H9 (cell line): Measurements from ENCODE around the gene ITGA4. TPM values are rescaled to one million over a fixed set of nuclear protein-coding genes. Genes with fewer than 3 reads are reported as not detected.

Experiments
- DNase-seq: peaks from one replicate; pipeline ENCODE4 v3.0.0-alpha.2; 2017
- H2AFZ ChIP-seq: one replicate; pipeline ENCODE4 v1.6.1; 2013; ENCODE audit warnings: mild to moderate bottlenecking, low read length, control low read depth, moderate library complexity
- H2AK5ac ChIP-seq: 2 replicates; pipeline ENCODE4 v1.6.1; 2013; ENCODE audit warnings: low read length, control low read depth, mixed read lengths; ENCODE audit not compliant: insufficient read length
- H2BK120ac ChIP-seq: one replicate; pipeline ENCODE4 v1.6.1; 2013; ENCODE audit warnings: low read depth, mild to moderate bottlenecking, low read length, control low read depth, inconsistent platforms; ENCODE audit not compliant: poor library complexity, severe bottlenecking
- H2BK12ac ChIP-seq: 2 replicates; pipeline ENCODE4 v1.6.1; 2013; ENCODE audit warnings: low read length, control low read depth, mixed read lengths, low read depth; ENCODE audit not compliant: insufficient read length
- H2BK15ac ChIP-seq: 2 replicates; pipeline ENCODE4 v1.6.1; 2013; ENCODE audit warnings: low read depth, low read length, control low read depth
- H2BK20ac ChIP-seq: one replicate; pipeline ENCODE4 v1.6.1; 2013; ENCODE audit warnings: low read depth, mild to moderate bottlenecking, low read length, control low read depth, inconsistent platforms; ENCODE audit not compliant: poor library complexity, severe bottlenecking
- H2BK5ac ChIP-seq: 2 replicates; pipeline ENCODE4 v1.6.1; 2013; ENCODE audit warnings: low read length, control low read depth, mixed read lengths; ENCODE audit not compliant: insufficient read length
- H3K14ac ChIP-seq: 2 replicates; pipeline ENCODE4 v1.6.1; 2013; ENCODE audit warnings: low read length, control low read depth; ENCODE audit not compliant: insufficient read depth
- H3K18ac ChIP-seq: 2 replicates; pipeline ENCODE4 v1.6.1; 2013; ENCODE audit warnings: low read depth, mild to moderate bottlenecking, mixed read lengths, low read length, control low read depth; ENCODE audit not compliant: insufficient read length
- H3K23ac ChIP-seq: 2 replicates; pipeline ENCODE4 v1.6.1; 2013; ENCODE audit warnings: low read length, control low read depth, mixed read lengths, low read depth; ENCODE audit not compliant: insufficient read length
- H3K23me2 ChIP-seq: 2 replicates; pipeline ENCODE4 v1.6.1; 2013; ENCODE audit warnings: low read depth, mild to moderate bottlenecking, mixed read lengths, low read length, control low read depth; ENCODE audit not compliant: insufficient read length, poor library complexity, severe bottlenecking
- H3K27ac ChIP-seq: 2 replicates; pipeline ENCODE4 v1.5.1; 2013; ENCODE audit warnings: low read length, control low read depth, mixed read lengths, low read depth; ENCODE audit not compliant: insufficient read length
- H3K27me3 ChIP-seq: 2 replicates; pipeline ENCODE4 v1.6.1; 2013; ENCODE audit warnings: low read length, control low read depth, inconsistent platforms; ENCODE audit not compliant: insufficient read depth
- H3K4ac ChIP-seq: 2 replicates; pipeline ENCODE4 v1.6.1; 2013; ENCODE audit warnings: low read depth, mild to moderate bottlenecking, control low read depth, inconsistent platforms, low read length, moderate library complexity
- H3K4me1 ChIP-seq: 2 replicates; pipeline ENCODE4 v1.6.1; 2013; ENCODE audit warnings: low read length, control low read depth, inconsistent platforms; ENCODE audit not compliant: insufficient read depth
- H3K4me2 ChIP-seq: 2 replicates; pipeline ENCODE4 v1.6.1; 2013; ENCODE audit warnings: low read length, control low read depth, mixed read lengths; ENCODE audit not compliant: insufficient read length, insufficient read depth
- H3K56ac ChIP-seq: 2 replicates; pipeline ENCODE4 v1.6.1; 2013; ENCODE audit warnings: low read depth, mild to moderate bottlenecking, mixed read lengths, low read length, control low read depth; ENCODE audit not compliant: insufficient read length
- H3K79me1 ChIP-seq: 2 replicates; pipeline ENCODE4 v1.6.1; 2013; ENCODE audit warnings: low read depth, mild to moderate bottlenecking, moderate library complexity, low read length, control low read depth, inconsistent platforms; ENCODE audit not compliant: insufficient read depth, poor library complexity, severe bottlenecking
- H3K79me2 ChIP-seq: 2 replicates; pipeline ENCODE4 v1.6.1; 2013; ENCODE audit warnings: low read length, control low read depth, inconsistent platforms; ENCODE audit not compliant: insufficient read depth
- H3K9ac ChIP-seq: 2 replicates; pipeline ENCODE4 v1.6.1; 2013; ENCODE audit warnings: low read length, control low read depth, mixed read lengths; ENCODE audit not compliant: insufficient read length; ENCODE audit errors: extremely low read depth
- H3K9me3 ChIP-seq: one replicate; pipeline ENCODE4 v1.6.1; 2013; ENCODE audit warnings: low read depth, low read length, inconsistent platforms; ENCODE audit not compliant: control insufficient read depth
- H3T11ph ChIP-seq: one replicate; pipeline ENCODE4 v1.6.1; 2013; ENCODE audit warnings: mild to moderate bottlenecking, low read length, control low read depth, inconsistent platforms
- H4K20me1 ChIP-seq: one replicate; pipeline ENCODE4 v1.6.1; 2013; ENCODE audit not compliant: control insufficient read depth, insufficient read length, insufficient read depth
- H4K5ac ChIP-seq: 2 replicates; pipeline ENCODE4 v1.6.1; 2013; ENCODE audit warnings: low read depth, mild to moderate bottlenecking, mixed read lengths, low read length, control low read depth; ENCODE audit not compliant: insufficient read length
- H4K8ac ChIP-seq: replicated peaks from 2 replicates; pipeline ENCODE4 v1.6.1; 2013; ENCODE audit warnings: low read length, control low read depth, mixed read lengths, low read depth; ENCODE audit not compliant: insufficient read length
- H4K91ac ChIP-seq: 2 replicates; pipeline ENCODE4 v1.6.1; 2013; ENCODE audit warnings: low read depth, mild to moderate bottlenecking, moderate library complexity, mixed read lengths, low read length, control low read depth; ENCODE audit not compliant: insufficient read length
- H3K27ac Mint-ChIP-seq, 3 experiments: 2 replicates in 2 of 3; 3 replicates in 1 of 3; pipeline ENCODE4 v1.8.0; 2020 to 2021; ENCODE audit warnings: mixed read lengths in 3 of 3, mild to moderate bottlenecking in 1 of 3, moderate library complexity in 1 of 3
- H3K27me3 Mint-ChIP-seq: 2 replicates; pipeline ENCODE4 v1.8.0; 2021; ENCODE audit warnings: low read depth, mild to moderate bottlenecking, moderate library complexity, mixed read lengths
- H3K36me3 Mint-ChIP-seq, 3 experiments: 2 replicates in 2 of 3; 3 replicates in 1 of 3; pipeline ENCODE4 v1.8.0; 2020 to 2021; ENCODE audit warnings: low read depth in 3 of 3, mixed read lengths in 3 of 3; ENCODE audit not compliant: insufficient read depth in 1 of 3
- H3K4me1 Mint-ChIP-seq, 2 experiments: 2 replicates each; pipeline ENCODE4 v1.8.0; 2020; ENCODE audit warnings: mixed read lengths in 2 of 2
- H3K4me3 Mint-ChIP-seq, 2 experiments: 2 replicates in 1 of 2; 3 replicates in 1 of 2; pipeline ENCODE4 v1.8.0; 2020 to 2021; ENCODE audit warnings: mild to moderate bottlenecking in 2 of 2, mixed read lengths in 2 of 2, moderate library complexity in 1 of 2
- H3K9me3 Mint-ChIP-seq, 2 experiments: 2 replicates in 1 of 2; 3 replicates in 1 of 2; pipeline ENCODE4 v1.8.0; 2020; ENCODE audit warnings: mild to moderate bottlenecking in 2 of 2, mixed read lengths in 2 of 2, moderate library complexity in 1 of 2
- WGBS: extraction: QIAGEN DNeasy Blood & Tissue Kit; methylation state at CpG from one replicate; pipeline ENCODE4 v1.1.7; 2013; ENCODE audit warnings: missing lambda C conversion rate, low lambda C conversion rate, mixed read lengths; ENCODE audit not compliant: insufficient read length; ENCODE audit errors: extremely low coverage; 5-methylcytosine and 5-hydroxymethylcytosine counted together
- total RNA-seq: library from RNA; stranded (reverse); gene quantifications from 2 replicates; pipeline ENCODE4 v1.2.1, GENCODE V29; 2021
- TF ChIP-seq, protein P1 (sequence below): fragments of 200-600 bp; sonication (generic); conservative IDR thresholded peaks from 3 replicates; pipeline ENCODE4 v1.8.0; 2021; ENCODE audit warnings: antibody characterized with exemption, mild to moderate bottlenecking

Gene ITGA4
- total RNA-seq, 1 experiment from 2014 or later, result 1.3 TPM

DNA sequence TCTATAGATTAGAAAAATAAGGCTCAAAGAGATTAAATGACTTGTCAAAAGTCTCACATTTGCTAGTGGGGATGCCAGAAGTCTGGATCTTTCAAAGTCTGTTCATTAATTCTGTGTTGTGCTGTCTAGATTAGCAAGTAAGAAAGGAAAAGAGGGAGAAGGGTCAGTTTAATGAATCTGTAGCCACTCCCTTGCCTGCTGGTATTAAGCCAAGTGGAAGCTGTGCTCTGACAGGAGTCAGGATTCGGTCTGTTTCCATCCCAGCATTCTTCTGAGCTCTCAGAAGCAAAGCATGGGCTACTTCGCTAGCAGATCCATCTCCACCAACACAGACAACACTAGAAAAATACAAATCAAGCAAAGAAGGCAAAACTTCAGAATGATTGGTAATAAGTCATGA is 101.2 kb downstream of the ITGA4 start:
- H4K91ac ChIP-seq, result no peak overlapping the region
- H2BK20ac ChIP-seq, result no peak overlapping the region
- no peak overlapping the region for H3K14ac ChIP-seq
- H3K27ac Mint-ChIP-seq, result no peak overlapping the region
- H3K9me3 Mint-ChIP-seq, result peaks cover 0 to 4% of the 10 kb centered on the region in 2 experiments; a peak in 2 of 5 replicates
- peaks cover 2% of the 10 kb centered on the region; the same call in 1 of the 2 replicates for H3K4me1 ChIP-seq
- H3K4me3 Mint-ChIP-seq, result no peak overlapping the region
- no peak overlapping the region for H3K9ac ChIP-seq
- no peak for DNase-seq
- H4K5ac ChIP-seq, result no peak overlapping the region
- H3K4ac ChIP-seq, result no peak overlapping the region
- no peak overlapping the region for H2AFZ ChIP-seq
- H3K4me1 Mint-ChIP-seq, result peaks cover 4 to 7% of the 10 kb centered on the region in 2 experiments
- no peak overlapping the region for H3K23ac ChIP-seq
- H2BK5ac ChIP-seq, result no peak overlapping the region
- no peak overlapping the region for H3K56ac ChIP-seq
- H4K8ac ChIP-seq, result no peak overlapping the region
- H3K27me3 Mint-ChIP-seq, result no peaks in the 10 kb centered on the region
- no peaks in the 10 kb centered on the region for H3K9me3 ChIP-seq
- H3K79me2 ChIP-seq, result no peaks in the 10 kb centered on the region
- no CpG with 5 or more reads among the region's 2 CpGs for WGBS
- no peak overlapping the region for H3K18ac ChIP-seq
- H4K20me1 ChIP-seq, result no peaks in the 10 kb centered on the region
- H2BK15ac ChIP-seq, result no peak overlapping the region
- no peak overlapping the region for H3K27ac ChIP-seq
- H3K36me3 Mint-ChIP-seq, result no peaks in the 10 kb centered on the region
- H3T11ph ChIP-seq, result no peak overlapping the region
- H3K27me3 ChIP-seq, result no peaks in the 10 kb centered on the region
- H3K4me2 ChIP-seq, result no peak overlapping the region
- no peak overlapping the region for H2BK120ac ChIP-seq
- no peaks in the 10 kb centered on the region for H3K23me2 ChIP-seq
- TF ChIP-seq, protein P1, sequence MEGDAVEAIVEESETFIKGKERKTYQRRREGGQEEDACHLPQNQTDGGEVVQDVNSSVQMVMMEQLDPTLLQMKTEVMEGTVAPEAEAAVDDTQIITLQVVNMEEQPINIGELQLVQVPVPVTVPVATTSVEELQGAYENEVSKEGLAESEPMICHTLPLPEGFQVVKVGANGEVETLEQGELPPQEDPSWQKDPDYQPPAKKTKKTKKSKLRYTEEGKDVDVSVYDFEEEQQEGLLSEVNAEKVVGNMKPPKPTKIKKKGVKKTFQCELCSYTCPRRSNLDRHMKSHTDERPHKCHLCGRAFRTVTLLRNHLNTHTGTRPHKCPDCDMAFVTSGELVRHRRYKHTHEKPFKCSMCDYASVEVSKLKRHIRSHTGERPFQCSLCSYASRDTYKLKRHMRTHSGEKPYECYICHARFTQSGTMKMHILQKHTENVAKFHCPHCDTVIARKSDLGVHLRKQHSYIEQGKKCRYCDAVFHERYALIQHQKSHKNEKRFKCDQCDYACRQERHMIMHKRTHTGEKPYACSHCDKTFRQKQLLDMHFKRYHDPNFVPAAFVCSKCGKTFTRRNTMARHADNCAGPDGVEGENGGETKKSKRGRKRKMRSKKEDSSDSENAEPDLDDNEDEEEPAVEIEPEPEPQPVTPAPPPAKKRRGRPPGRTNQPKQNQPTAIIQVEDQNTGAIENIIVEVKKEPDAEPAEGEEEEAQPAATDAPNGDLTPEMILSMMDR, result no peak
- no peak overlapping the region for H2BK12ac ChIP-seq
- H3K79me1 ChIP-seq, result no peaks in the 10 kb centered on the region
- H2AK5ac ChIP-seq, result no peak overlapping the region
